WTC11 (cell line): Measurements from ENCODE around the gene SLC44A3. TPM values are rescaled to one million over a fixed set of nuclear protein-coding genes. Genes with fewer than 3 reads are reported as not detected.

Source experiments
- ATAC-seq: fragments of 200-7000 bp; cut with Tn5 transposase; 2 replicates; pipeline ENCODE4 v1.10.0; 2021; ENCODE audit warnings: mild to moderate bottlenecking, moderate library complexity
- CTCF ChIA-PET: fragments of 300-600 bp; sonication (Branson Sonifier 250); formaldehyde crosslinking; loops from one replicate; lab custom pipeline; 2021; ENCODE audit warnings: antibody characterized with exemption; lab: Charles Lee
- POLR2A ChIA-PET: fragments of 350-600 bp; sonication (Branson Sonifier 250); formaldehyde crosslinking; loops from one replicate; lab custom pipeline; 2021; ENCODE audit warnings: antibody characterized with exemption; lab: Charles Lee
- DNase-seq: peaks from one replicate; pipeline ENCODE4 v3.0.0; 2021; ENCODE audit warnings: low spot score
- H3K27ac Mint-ChIP-seq: 2 replicates; pipeline ENCODE4 v1.8.0; 2021; ENCODE audit warnings: mixed read lengths
- H3K27me3 Mint-ChIP-seq: 2 replicates; pipeline ENCODE4 v1.8.0; 2021; ENCODE audit warnings: low read depth, mild to moderate bottlenecking, moderate library complexity, mixed read lengths
- H3K36me3 Mint-ChIP-seq: 2 replicates; pipeline ENCODE4 v1.8.0; 2021; ENCODE audit warnings: mixed read lengths
- H3K4me1 Mint-ChIP-seq: 2 replicates; pipeline ENCODE4 v1.8.0; 2022; ENCODE audit warnings: mixed read lengths
- H3K4me3 Mint-ChIP-seq: 2 replicates; pipeline ENCODE4 v1.8.0; 2021; ENCODE audit warnings: mild to moderate bottlenecking, moderate library complexity, mixed read lengths
- H3K9me3 Mint-ChIP-seq: 2 replicates; pipeline ENCODE4 v1.8.0; 2021; ENCODE audit warnings: mixed read lengths
- AFF4 ChIP-seq: sonication (generic); formaldehyde crosslinking; IDR thresholded peaks from 2 replicates; pipeline ENCODE4 v1.8.1; 2023; ENCODE audit warnings: mild to moderate bottlenecking, missing genetic modification reagents, borderline replicate concordance
- E2F1 ChIP-seq: sonication (generic); formaldehyde crosslinking; IDR thresholded peaks from 2 replicates; pipeline ENCODE4 v1.8.0; 2022; ENCODE audit warnings: mild to moderate bottlenecking, missing genetic modification reagents
- ETV6 ChIP-seq: sonication (generic); formaldehyde crosslinking; IDR thresholded peaks from 2 replicates; pipeline ENCODE4 v1.8.1; 2022; ENCODE audit warnings: mild to moderate bottlenecking, missing genetic modification reagents
- HMGXB4 ChIP-seq: sonication (generic); formaldehyde crosslinking; IDR thresholded peaks from 2 replicates; pipeline ENCODE4 v1.8.1; 2023; ENCODE audit warnings: mild to moderate bottlenecking, moderate library complexity, missing genetic modification reagents
- IRF1 ChIP-seq: sonication (generic); formaldehyde crosslinking; IDR thresholded peaks from 2 replicates; pipeline ENCODE4 v1.8.0; 2023; ENCODE audit warnings: missing genetic modification reagents
- NR3C1 ChIP-seq: sonication (generic); formaldehyde crosslinking; conservative IDR thresholded peaks from 2 replicates; pipeline ENCODE4 v1.8.1; 2023; ENCODE audit warnings: low read depth, mild to moderate bottlenecking, missing genetic modification reagents
- PRRX2 ChIP-seq: fragments of 250-450 bp; sonication (Bioruptor Pico); IDR thresholded peaks from 2 replicates; pipeline ENCODE4 v1.8.0; 2021; ENCODE audit warnings: mild to moderate bottlenecking
- TCF7 ChIP-seq: sonication (generic); formaldehyde crosslinking; IDR thresholded peaks from 2 replicates; pipeline ENCODE4 v1.8.0; 2022; ENCODE audit warnings: mild to moderate bottlenecking, low read depth, missing genetic modification reagents, moderate library complexity
- ZBTB43 ChIP-seq: sonication (generic); formaldehyde crosslinking; IDR thresholded peaks from 2 replicates; pipeline ENCODE4 v1.8.1; 2023; ENCODE audit warnings: mild to moderate bottlenecking, missing genetic modification reagents
- ZNF317 ChIP-seq: sonication (generic); formaldehyde crosslinking; IDR thresholded peaks from 2 replicates; pipeline ENCODE4 v1.8.1; 2023; ENCODE audit warnings: low read depth, mild to moderate bottlenecking, moderate library complexity, missing genetic modification reagents, borderline replicate concordance
- ZNF396 ChIP-seq: fragments of 250-450 bp; sonication (Bioruptor Pico); IDR thresholded peaks from 2 replicates; pipeline ENCODE4 v1.8.0; 2021; ENCODE audit warnings: mild to moderate bottlenecking, moderate library complexity, borderline replicate concordance
- ZNF671 ChIP-seq: fragments of 250-450 bp; sonication (Bioruptor Pico); IDR thresholded peaks from 2 replicates; pipeline ENCODE4 v1.8.0; 2021; ENCODE audit warnings: mild to moderate bottlenecking
- total RNA-seq: library from RNA; stranded (reverse); gene quantifications from 3 replicates; pipeline ENCODE4 v1.2.3, GENCODE V29; 2021
- TF ChIP-seq, protein P1 (sequence below): fragments of 250-450 bp; sonication (Bioruptor Pico); conservative IDR thresholded peaks from 2 replicates; pipeline ENCODE4 v1.9.0; 2021; ENCODE audit warnings: mild to moderate bottlenecking
- TF ChIP-seq, protein P2 (sequence below): sonication (generic); formaldehyde crosslinking; IDR thresholded peaks from 2 replicates; pipeline ENCODE4 v1.8.0; 2022; ENCODE audit warnings: mild to moderate bottlenecking, missing genetic modification reagents
- TF ChIP-seq, protein P3 (sequence below): sonication (generic); formaldehyde crosslinking; IDR thresholded peaks from 2 replicates; pipeline ENCODE4 v1.8.1; 2022; ENCODE audit warnings: mild to moderate bottlenecking, missing genetic modification reagents, moderate library complexity, borderline replicate concordance
- TF ChIP-seq, protein P4 (sequence below): fragments of 250-450 bp; sonication (Bioruptor Pico); IDR thresholded peaks from 2 replicates; pipeline ENCODE4 v1.9.0; 2021; ENCODE audit warnings: mild to moderate bottlenecking
- TF ChIP-seq, protein P5 (sequence below): fragments of 200-600 bp; IDR thresholded peaks from 2 replicates; pipeline ENCODE4 v1.8.0; 2022; ENCODE audit warnings: antibody characterized with exemption

SLC44A3 gene
- total RNA-seq, 1 experiment from 2014 or later: 4.7 TPM

- TF ChIP-seq, protein P1, sequence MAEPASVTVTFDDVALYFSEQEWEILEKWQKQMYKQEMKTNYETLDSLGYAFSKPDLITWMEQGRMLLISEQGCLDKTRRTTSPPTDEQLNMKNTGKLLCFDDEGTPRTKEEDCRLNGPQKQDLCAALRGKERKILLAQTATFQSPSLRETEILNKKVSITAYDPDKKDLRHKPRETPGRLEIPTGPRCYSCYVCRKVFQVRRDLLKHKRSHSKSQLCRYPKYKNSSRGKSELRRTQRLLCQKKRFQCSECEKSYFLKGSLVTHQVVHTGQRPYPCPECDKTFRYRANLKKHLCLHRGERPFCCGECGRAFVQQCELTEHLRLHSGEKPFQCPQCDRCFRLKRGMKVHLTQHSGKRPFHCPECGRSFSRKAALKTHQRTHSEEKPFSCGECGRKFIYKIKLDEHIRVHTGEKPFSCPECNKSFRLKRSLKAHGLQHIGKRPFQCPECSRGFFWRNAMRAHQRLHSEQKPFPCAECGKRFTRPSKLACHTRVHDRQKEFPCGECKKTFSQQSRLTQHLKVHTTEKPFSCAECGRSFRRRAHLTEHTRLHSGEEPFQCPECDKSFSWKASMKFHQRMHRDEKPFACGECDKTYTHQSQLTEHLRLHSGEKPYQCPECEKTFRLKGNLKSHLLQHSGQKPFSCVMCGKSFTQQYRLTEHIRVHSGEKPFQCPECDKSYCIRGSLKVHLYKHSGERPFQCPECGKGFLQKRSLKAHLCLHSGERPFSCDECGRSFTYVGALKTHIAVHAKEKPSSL: no peak
- TF ChIP-seq IRF1 (CRISPR knock-in tag) (no peak), PRRX2 (no peak), HMGXB4 (CRISPR knock-in tag) (no peak)
- TF ChIP-seq, protein P2, sequence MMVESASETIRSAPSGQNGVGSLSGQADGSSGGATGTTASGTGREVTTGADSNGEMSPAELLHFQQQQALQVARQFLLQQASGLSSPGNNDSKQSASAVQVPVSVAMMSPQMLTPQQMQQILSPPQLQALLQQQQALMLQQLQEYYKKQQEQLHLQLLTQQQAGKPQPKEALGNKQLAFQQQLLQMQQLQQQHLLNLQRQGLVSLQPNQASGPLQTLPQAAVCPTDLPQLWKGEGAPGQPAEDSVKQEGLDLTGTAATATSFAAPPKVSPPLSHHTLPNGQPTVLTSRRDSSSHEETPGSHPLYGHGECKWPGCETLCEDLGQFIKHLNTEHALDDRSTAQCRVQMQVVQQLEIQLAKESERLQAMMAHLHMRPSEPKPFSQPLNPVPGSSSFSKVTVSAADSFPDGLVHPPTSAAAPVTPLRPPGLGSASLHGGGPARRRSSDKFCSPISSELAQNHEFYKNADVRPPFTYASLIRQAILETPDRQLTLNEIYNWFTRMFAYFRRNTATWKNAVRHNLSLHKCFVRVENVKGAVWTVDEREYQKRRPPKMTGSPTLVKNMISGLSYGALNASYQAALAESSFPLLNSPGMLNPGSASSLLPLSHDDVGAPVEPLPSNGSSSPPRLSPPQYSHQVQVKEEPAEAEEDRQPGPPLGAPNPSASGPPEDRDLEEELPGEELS (CRISPR knock-in tag): no peak
Observed at GRCh38 chr1:94832446-94832845, 12.3 kb downstream of the SLC44A3 start (continued).

DNA sequence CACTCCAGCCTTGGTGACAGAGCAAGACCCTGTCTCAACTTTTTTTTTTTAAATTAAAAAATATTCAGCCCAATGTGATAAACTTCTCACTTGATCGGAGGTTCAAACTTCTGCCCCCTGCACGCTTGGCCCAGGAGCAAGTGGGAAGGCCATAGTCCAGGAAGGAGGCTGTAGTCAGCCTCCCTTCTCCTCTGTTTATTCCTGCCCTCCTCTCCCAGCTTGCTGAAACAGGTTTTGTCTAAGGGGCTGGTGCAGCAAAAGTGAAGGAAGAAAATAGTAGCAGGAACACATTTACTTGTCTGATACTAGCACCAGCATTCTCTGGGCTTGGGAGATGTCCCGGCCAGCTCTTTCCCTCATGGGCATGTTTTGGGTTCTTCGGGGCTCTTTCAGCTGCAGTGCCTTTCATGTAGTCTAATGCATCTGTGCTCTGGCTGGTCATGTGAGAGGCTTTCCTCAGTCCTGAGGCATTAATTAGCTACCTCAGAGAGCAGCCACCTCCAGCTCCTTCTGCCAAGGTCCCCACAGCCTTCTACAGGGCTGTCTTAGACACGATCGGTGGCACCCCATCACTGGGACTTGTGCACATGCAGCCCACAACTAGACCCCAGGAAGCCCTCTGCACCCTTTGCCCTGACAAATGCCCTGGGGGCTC, 12.9 kb downstream of the SLC44A3 start:
- Mint-ChIP-seq H3K4me3 (no peak overlapping the region), H3K4me1 (peaks cover 4% of the 10 kb centered on the region; the same call in 1 of the 2 replicates), H3K27ac (0 out of 2 replicates have a peak overlapping the region, but pooled peaks have one; percentile 33)
- TF ChIP-seq ETV6 (CRISPR knock-in tag) (no peak), TCF7 (CRISPR knock-in tag) (no peak), ZNF396 (CRISPR knock-in tag) (no peak), NR3C1 (CRISPR knock-in tag) (no peak), ZNF671 (no peak), ZBTB43 (no peak), E2F1 (CRISPR knock-in tag) (no peak), ZNF317 (CRISPR knock-in tag) (no peak), AFF4 (CRISPR knock-in tag) (no peak)
- TF ChIP-seq, protein P3, sequence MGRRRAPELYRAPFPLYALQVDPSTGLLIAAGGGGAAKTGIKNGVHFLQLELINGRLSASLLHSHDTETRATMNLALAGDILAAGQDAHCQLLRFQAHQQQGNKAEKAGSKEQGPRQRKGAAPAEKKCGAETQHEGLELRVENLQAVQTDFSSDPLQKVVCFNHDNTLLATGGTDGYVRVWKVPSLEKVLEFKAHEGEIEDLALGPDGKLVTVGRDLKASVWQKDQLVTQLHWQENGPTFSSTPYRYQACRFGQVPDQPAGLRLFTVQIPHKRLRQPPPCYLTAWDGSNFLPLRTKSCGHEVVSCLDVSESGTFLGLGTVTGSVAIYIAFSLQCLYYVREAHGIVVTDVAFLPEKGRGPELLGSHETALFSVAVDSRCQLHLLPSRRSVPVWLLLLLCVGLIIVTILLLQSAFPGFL (CRISPR knock-in tag): no peak
- TF ChIP-seq, protein P4, sequence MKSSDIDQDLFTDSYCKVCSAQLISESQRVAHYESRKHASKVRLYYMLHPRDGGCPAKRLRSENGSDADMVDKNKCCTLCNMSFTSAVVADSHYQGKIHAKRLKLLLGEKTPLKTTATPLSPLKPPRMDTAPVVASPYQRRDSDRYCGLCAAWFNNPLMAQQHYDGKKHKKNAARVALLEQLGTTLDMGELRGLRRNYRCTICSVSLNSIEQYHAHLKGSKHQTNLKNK (CRISPR knock-in tag): no peak
- TF ChIP-seq, protein P5, sequence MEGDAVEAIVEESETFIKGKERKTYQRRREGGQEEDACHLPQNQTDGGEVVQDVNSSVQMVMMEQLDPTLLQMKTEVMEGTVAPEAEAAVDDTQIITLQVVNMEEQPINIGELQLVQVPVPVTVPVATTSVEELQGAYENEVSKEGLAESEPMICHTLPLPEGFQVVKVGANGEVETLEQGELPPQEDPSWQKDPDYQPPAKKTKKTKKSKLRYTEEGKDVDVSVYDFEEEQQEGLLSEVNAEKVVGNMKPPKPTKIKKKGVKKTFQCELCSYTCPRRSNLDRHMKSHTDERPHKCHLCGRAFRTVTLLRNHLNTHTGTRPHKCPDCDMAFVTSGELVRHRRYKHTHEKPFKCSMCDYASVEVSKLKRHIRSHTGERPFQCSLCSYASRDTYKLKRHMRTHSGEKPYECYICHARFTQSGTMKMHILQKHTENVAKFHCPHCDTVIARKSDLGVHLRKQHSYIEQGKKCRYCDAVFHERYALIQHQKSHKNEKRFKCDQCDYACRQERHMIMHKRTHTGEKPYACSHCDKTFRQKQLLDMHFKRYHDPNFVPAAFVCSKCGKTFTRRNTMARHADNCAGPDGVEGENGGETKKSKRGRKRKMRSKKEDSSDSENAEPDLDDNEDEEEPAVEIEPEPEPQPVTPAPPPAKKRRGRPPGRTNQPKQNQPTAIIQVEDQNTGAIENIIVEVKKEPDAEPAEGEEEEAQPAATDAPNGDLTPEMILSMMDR: no peak

More for the DNA sequence above, 12.9 kb downstream of the SLC44A3 start:
- no peak for DNase-seq
- CTCF ChIA-PET: interaction anchor here (0.6 to 2.6 kb wide), 3 partner anchors 21 to 210 kb away, joined by 3 to 13 read pairs (median 13); no protein-coding TSS in a partner anchor
- POLR2A ChIA-PET: no interaction called here
- no peaks in the 10 kb centered on the region for H3K27me3 Mint-ChIP-seq
- H3K36me3 Mint-ChIP-seq: peaks cover 11% of the 10 kb centered on the region
- H3K9me3 Mint-ChIP-seq: peaks cover 3% of the 10 kb centered on the region
- ATAC-seq: peak; percentile 28; the same call in 1 of the 2 replicates
